Stimulated activated CD8-positive, alpha-beta memory T cell treated with anti-CD3 and anti-CD28 coated beads, Interleukin-12 subunit alpha, Interleukin-12 subunit beta, amount 100 ng/mL, for 4 hours (primary cell): Measurements from ENCODE around the gene ABHD14A.

Experiments used
- DNase-seq: peaks from one replicate; pipeline ENCODE4 v3.0.0-alpha.2; 2020; ENCODE audit warnings: low read depth

The ABHD14A gene

GRCh38 chr3:51997172-51997571 lies 22.3 kb downstream of the ABHD14A start:
- DNase-seq, result no peak

- DNase-seq, result no peak
Measured at GRCh38 chr3:51997935-51998596, 23.2 kb downstream of the ABHD14A start.

- no peak for DNase-seq
Measured at GRCh38 chr3:51998774-51999173, 23.9 kb downstream of the ABHD14A start.

- no peak for DNase-seq
Measured at GRCh38 chr3:51999846-52000245, 25.0 kb downstream of the ABHD14A start.

- DNase-seq, result peak; percentile 72
Measured at GRCh38 chr3:52001443-52001974, 26.6 kb downstream of the ABHD14A start.

- DNase-seq, result no peak
Measured at GRCh38 chr3:52002748-52003147, 27.9 kb downstream of the ABHD14A start.

- no peak for DNase-seq
Measured at GRCh38 chr3:52004163-52004787, 29.4 kb downstream of the ABHD14A start.

GRCh38 chr3:52004906-52005395 lies 30.1 kb downstream of the ABHD14A start:
- DNase-seq, result no peak

GRCh38 chr3:52005571-52005986 lies 30.7 kb downstream of the ABHD14A start:
- DNase-seq, result no peak

GRCh38 chr3:52006017-52006819 lies 31.4 kb downstream of the ABHD14A start:
- DNase-seq, result no peak

GRCh38 chr3:52006820-52007133 lies 31.9 kb downstream of the ABHD14A start:
- no peak for DNase-seq

- no peak for DNase-seq
Measured at GRCh38 chr3:52007291-52007690, 32.4 kb downstream of the ABHD14A start.

- DNase-seq, result no peak
Measured at GRCh38 chr3:52010431-52010830, 35.6 kb downstream of the ABHD14A start.

- no peak for DNase-seq
Measured at GRCh38 chr3:52012699-52013098, 37.8 kb downstream of the ABHD14A start.

- no peak for DNase-seq
Measured at GRCh38 chr3:52013802-52014598, 39.1 kb downstream of the ABHD14A start.

GRCh38 chr3:52014613-52015012 lies 39.7 kb downstream of the ABHD14A start:
- DNase-seq, result no peak

- no peak for DNase-seq
Measured at GRCh38 chr3:52015438-52016228, 40.8 kb downstream of the ABHD14A start.

GRCh38 chr3:52017586-52017985 lies 42.7 kb downstream of the ABHD14A start:
- DNase-seq, result no peak

GRCh38 chr3:52018319-52019000 lies 43.6 kb downstream of the ABHD14A start:
- DNase-seq, result no peak

- no peak for DNase-seq
Measured at GRCh38 chr3:52019352-52020080, 44.7 kb downstream of the ABHD14A start.
